ENCODE results near the gene ZNF606.
"Not testable (repeated sequence)": the region's sequence is repeated elsewhere in the genome, so short reads cannot be mapped to it uniquely, and the experiment has no call there.

DNA sequence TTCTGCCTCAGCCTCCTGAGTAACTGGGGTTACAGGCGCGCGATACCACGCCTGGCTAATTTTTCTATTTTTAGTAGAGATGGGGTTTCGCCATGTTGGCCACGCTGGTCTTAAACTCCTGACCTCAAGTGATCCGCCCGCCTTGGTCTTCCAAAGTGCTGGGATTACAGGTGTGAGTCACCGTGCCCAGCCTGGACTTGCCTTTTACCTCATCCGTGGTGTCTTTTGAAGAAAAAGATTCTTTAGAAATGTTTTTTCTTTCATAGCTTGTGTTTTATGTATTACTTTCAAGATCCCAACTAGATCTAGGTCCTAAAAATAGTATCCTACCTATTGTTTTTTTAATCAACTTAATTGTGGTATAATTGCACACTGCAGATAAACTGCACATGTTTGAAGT lies 6.3 kb upstream of the ZNF606 start:
- TF ChIP-seq, protein P1, sequence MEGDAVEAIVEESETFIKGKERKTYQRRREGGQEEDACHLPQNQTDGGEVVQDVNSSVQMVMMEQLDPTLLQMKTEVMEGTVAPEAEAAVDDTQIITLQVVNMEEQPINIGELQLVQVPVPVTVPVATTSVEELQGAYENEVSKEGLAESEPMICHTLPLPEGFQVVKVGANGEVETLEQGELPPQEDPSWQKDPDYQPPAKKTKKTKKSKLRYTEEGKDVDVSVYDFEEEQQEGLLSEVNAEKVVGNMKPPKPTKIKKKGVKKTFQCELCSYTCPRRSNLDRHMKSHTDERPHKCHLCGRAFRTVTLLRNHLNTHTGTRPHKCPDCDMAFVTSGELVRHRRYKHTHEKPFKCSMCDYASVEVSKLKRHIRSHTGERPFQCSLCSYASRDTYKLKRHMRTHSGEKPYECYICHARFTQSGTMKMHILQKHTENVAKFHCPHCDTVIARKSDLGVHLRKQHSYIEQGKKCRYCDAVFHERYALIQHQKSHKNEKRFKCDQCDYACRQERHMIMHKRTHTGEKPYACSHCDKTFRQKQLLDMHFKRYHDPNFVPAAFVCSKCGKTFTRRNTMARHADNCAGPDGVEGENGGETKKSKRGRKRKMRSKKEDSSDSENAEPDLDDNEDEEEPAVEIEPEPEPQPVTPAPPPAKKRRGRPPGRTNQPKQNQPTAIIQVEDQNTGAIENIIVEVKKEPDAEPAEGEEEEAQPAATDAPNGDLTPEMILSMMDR (conservative IDR thresholded peaks at IDR 0.05; ENCODE audit: low read depth, low read length): not testable (repeated sequence)
- TF ChIP-seq EZH2 (IDR thresholded peaks at IDR 0.05; ENCODE audit: borderline replicate concordance, low read depth, low read length, poor library complexity, severe bottlenecking): not testable (repeated sequence)
